Rectal smooth muscle tissue (tissue), 1 donor: Measurements from ENCODE around the gene ARHGEF17.
A peak's percentile ranks its signal among the peaks of the same experiment; 100 is the strongest.

ENCODE experiments used
- H3K27ac ChIP-seq: one replicate; pipeline ENCODE4 v1.7.0; 2013; ENCODE audit warnings: low read depth, low read length, inconsistent platforms
- H3K27me3 ChIP-seq: one replicate; pipeline ENCODE4 v1.7.0; 2013; ENCODE audit warnings: low read length; ENCODE audit not compliant: control insufficient read depth, insufficient read depth
- H3K36me3 ChIP-seq: one replicate; pipeline ENCODE4 v1.7.0; 2013; ENCODE audit warnings: low read length; ENCODE audit not compliant: control insufficient read depth, insufficient read depth
- H3K4me1 ChIP-seq: one replicate; pipeline ENCODE4 v1.7.0; 2013; ENCODE audit warnings: low read length; ENCODE audit not compliant: control insufficient read depth, insufficient read depth
- H3K4me3 ChIP-seq: one replicate; pipeline ENCODE4 v1.7.0; 2013; ENCODE audit warnings: low read length
- H3K9ac ChIP-seq: one replicate; pipeline ENCODE4 v1.7.0; 2013; ENCODE audit warnings: low read length

The ARHGEF17 gene

DNA sequence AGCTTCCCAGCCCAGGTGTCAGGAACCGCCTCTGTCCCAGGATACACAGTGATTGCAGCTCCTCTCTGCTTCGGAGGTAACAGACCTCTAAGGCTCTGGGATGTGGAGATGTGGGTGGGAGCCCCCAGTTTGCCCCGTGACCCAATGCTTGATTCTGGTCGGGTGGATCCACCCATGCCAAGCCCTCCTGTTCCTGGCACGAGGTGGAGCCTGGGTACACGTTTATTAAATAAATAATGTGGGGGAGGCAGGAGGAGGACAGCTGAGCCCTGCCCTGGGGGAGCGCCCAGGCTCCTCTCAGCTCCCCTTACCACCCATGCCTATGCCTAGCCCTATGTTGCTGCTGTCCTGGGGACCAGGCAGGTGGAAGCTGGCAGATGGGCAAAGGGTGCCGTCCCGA, 16.0 kb downstream of the ARHGEF17 start:
- H3K4me1 ChIP-seq: peaks cover 81% of the 10 kb centered on the region
- peak overlapping the region; percentile 79 for H3K27ac ChIP-seq
- H3K9ac ChIP-seq: no peak overlapping the region
- H3K36me3 ChIP-seq: no peaks in the 10 kb centered on the region
- H3K27me3 ChIP-seq: no peaks in the 10 kb centered on the region
- H3K4me3 ChIP-seq: no peak overlapping the region

DNA sequence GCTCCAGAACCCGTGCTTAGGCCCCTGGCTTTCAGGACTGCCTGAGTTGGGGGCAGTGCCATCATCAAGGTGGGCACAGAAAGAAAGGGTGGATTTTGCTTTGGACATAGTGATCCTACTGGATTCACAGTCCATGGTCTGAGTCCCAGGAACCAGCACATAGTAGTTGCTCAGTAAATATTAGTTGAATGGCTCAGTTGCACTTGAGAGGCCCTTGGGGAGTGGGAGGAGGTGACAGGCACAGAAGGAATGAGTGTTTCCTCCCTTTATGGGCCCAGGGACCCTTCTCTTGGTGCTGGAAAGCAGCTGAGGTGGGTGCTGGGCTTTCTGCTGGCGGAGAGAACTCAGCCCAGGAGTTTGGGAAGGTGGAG, 16.6 kb downstream of the ARHGEF17 start:
- peak overlapping the region; percentile 79 for H3K27ac ChIP-seq
- H3K4me1 ChIP-seq: peaks cover 78% of the 10 kb centered on the region
- H3K9ac ChIP-seq: no peak overlapping the region
- no peaks in the 10 kb centered on the region for H3K27me3 ChIP-seq
- no peaks in the 10 kb centered on the region for H3K36me3 ChIP-seq
- no peak overlapping the region for H3K4me3 ChIP-seq

DNA sequence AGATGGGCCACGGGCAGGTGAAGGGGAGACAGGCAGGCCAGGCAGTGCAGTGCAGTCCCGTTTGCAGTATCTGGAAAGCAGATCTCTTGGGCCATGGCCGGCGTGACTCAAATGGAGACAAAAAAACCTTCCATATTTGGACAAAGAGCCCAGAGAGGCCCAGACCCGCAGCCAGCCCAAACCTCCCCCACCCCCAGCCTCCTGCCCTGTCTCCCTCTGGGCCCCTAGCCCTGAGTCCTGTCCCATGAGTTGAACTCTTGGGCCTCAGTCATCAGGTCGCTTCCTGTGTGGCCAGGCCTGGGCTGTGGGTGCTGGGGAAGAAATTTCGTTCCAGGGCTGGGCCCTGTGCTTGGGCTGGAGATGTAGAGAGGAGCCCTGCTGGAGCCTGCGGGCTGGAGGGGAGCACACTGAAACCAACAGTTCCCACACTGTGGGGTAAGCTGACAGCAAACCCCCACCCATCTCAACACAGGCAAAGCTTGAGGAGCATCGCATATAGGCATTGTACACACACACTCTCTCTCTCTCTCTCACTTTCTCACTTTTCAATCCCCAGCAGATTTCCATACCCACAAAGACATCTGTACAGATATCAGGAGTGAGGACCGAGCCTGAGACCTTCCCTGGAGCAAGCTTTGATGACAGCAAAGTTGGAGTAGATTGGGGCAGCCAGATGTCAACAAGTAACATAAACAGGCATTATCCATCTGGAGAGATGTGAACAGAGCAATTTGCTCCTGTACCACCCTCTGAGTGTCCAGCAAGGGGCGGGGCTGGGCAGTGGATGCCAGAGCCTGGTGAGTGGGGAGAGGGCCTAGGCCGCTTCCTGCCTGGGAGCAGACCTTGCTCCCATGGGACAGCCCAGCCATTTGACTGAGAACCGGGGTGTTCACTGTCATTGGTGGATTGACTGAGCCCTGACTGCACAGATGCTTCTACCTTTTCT, 17.2 kb downstream of the ARHGEF17 start:
- H3K4me3 ChIP-seq: no peak overlapping the region
- H3K27me3 ChIP-seq: no peaks in the 10 kb centered on the region
- peaks cover 79% of the 10 kb centered on the region for H3K4me1 ChIP-seq
- H3K9ac ChIP-seq: no peak overlapping the region
- no peaks in the 10 kb centered on the region for H3K36me3 ChIP-seq
- peak overlapping the region; percentile 79 for H3K27ac ChIP-seq

DNA sequence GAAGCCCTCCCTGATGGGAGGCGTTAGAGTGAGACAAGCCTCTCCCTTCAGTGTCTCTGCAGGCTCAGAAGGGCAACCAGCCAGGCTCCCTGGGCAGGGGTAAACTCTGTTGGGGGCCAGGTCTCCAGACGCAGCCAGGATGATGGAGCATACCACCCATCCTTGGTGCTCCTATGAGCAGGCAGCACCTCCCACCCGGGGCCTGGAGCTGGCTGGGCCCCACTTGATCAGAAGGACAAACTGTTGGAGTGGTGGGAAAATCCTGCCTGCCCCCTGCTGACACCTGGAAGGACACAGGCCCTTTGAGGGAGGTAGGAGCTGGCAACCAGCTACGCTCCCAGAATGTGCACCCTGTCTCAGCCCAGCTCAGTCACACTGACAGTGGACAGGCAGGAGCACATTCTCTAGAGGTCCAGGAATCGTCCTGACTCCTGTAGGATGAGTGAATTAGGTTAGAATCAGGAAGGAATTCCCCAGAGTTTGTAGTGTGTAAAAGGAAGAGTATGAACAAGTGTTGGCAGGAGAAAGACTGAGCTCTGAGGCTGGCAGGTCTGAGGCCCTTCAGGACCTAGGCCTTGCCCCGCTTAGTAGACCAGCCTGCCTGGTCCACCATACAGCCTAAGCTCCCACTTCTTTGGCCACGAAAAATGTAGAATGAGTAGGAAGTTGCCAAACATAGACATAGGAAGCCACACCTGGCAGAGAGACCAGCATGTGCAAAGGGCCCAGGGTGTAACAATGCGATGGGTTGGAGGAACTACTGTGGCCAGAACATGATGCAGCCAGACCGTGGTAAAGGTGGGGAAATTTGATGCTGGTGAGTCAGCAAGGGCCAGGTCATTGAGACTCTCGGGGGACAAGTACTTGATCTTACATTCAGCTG, 19.1 kb downstream of the ARHGEF17 start:
- Histone ChIP-seq H3K27ac (peak overlapping the region; percentile 41), H3K4me3 (no peak overlapping the region), H3K9ac (no peak overlapping the region), H3K36me3 (no peaks in the 10 kb centered on the region), H3K27me3 (no peaks in the 10 kb centered on the region), H3K4me1 (peaks cover 79% of the 10 kb centered on the region)

DNA sequence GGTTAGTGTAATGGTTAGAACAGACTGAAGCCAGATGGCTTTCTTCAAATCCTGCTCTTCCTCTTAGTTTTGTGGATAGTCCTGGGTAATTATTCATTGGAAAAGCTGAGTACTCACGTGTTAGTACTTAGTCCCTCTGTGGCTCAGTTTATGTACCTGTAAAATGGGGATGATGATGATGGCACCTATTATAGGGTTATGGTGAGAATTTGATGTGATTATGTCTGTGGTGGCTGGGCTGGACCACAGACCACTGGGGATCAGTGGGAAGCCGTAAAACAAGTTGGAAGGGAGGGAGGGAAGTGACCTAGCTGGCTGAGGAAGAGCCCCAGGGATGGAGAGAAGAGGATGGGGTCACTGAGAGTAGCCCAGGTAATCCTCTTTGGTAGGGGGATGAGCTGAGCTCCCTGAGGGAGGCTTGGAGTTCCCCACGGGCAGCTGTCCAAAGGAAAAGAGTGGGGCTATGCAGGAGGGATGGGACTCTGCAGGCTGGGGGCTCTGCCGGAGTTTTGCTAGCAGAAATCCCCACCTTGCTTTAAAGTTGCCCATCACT, 19.8 kb downstream of the ARHGEF17 start:
- Histone ChIP-seq H3K27me3 (no peaks in the 10 kb centered on the region), H3K27ac (peak overlapping the region; percentile 41), H3K4me3 (no peak overlapping the region), H3K36me3 (no peaks in the 10 kb centered on the region), H3K9ac (no peak overlapping the region), H3K4me1 (peaks cover 79% of the 10 kb centered on the region)

DNA sequence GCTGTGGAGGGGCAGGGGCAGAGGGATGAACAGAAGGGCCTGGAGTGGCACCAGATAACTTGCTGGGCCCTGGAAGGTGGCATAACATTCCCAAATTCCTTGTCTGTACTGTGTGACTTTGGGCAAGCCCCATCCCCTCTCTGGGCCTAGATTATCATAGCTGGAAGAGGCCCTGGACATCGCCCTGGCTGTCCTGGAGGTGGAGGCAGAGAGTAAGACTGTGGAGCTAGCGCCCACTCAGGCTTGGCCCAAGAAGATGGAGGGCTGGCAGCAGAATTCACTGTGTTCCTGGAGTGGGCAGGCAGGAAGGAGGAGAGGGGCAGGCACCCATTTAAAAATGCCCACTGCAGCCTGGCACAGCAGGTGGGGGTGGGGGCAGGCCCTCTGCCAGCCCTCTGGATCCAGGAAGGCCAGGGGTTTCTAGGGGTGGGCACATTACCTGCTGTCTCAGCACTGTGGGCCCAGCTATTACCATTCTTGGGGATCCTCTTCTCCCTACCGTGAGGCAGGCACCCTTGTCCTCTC, 22.6 kb downstream of the ARHGEF17 start:
- peaks cover 76% of the 10 kb centered on the region for H3K4me1 ChIP-seq
- no peak overlapping the region for H3K9ac ChIP-seq
- peak overlapping the region; percentile 53 for H3K27ac ChIP-seq
- no peaks in the 10 kb centered on the region for H3K27me3 ChIP-seq
- H3K4me3 ChIP-seq: no peak overlapping the region
- H3K36me3 ChIP-seq: no peaks in the 10 kb centered on the region

DNA sequence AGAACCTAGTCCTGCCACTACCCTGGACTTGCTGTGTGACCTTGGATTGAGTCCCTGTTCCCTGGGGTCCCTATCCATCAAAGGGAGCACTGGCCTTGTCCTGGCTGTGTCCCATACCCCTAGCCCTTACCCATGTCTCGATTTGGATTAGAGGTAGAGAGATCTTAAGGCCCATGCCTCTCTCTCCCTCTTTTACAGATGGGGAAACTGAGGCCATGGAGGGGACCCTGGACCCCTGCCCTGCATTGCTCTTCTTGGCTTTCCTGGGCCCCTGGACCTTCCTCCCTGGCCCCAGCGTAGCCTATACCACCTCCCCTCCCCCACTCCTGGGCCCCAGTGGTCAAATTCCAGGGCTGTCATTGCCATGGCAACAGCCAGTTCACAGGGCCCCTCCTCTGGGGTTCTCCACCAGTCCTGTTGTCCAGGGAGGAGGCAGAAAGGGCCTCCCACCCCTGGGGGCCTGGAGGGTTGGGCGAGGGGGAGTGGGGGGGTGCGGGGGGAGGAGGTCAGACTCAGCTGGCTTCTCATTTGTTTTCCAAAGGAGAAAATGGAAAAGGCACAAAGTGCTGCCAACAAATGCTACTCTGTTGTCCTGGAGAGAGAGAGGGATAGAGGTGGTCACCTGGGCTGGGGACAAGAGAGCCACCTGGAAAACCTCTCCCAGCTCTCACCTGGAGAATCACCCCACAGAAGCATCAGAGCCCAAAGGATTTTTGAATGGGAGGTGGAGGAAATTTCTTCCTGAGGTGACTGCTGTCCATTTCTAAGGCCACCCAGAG, 23.3 kb downstream of the ARHGEF17 start:
- Histone ChIP-seq H3K4me1 (peaks cover 69% of the 10 kb centered on the region), H3K27me3 (no peaks in the 10 kb centered on the region), H3K27ac (peak overlapping the region; percentile 53), H3K4me3 (no peak overlapping the region), H3K9ac (no peak overlapping the region), H3K36me3 (no peaks in the 10 kb centered on the region)

DNA sequence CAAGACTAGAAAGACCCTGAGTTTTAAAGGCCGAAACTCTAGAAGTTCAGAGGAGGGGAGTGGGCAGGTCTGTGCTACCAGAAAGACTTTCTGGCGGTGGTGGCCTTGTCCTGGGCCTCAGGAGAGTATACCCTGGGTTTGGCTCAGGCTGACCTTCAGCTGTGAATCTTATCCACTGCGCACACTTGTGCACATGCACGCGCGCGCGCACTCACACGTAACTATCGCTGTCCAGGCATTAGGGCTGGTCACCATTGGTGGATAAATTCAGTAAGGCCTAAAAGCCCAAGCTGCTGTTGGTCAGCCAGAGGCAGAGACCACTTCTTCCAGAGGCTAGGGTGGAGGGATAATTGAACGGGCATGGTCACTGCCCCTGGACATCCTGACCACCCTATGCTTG, 25.1 kb downstream of the ARHGEF17 start:
- Histone ChIP-seq H3K27me3 (no peaks in the 10 kb centered on the region), H3K4me1 (peaks cover 55% of the 10 kb centered on the region), H3K9ac (no peak overlapping the region), H3K4me3 (no peak overlapping the region), H3K36me3 (no peaks in the 10 kb centered on the region), H3K27ac (peak overlapping the region; percentile 76)

DNA sequence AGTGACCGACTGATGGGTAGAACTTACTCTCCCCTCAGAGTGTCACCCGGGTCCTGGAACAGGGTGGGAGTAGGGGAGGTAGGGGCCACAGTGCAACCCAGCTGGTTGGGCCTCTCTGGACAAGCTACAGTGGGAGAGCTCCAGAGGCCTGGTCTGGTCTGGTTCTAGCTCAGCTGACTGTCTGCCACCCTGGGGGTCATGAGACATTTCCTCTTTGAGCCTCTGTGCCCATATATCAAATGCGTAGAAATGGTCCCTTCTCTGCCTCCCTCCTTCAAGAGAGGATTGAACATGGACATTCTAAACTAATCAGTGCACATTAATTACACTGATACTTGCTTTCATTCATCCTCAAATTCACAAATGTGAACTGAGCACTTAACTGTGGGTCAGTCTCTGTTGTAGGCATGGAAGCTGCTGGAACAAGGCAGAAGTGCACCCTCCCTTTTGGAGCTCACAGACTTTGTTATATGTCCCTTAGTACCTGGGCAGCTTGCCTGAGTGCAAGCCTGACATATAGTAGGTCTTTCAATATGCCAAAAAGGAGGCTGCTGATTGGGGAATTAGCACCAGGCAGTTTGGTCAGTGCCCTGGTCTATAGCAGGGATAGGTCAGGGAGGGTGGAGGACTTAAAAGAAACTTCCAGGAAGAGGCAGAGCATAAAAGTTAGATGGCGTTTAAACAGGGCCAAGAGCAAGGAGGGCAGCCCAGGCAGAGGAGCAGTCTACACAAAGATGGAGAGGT, 25.7 kb downstream of the ARHGEF17 start:
- H3K27me3 ChIP-seq: no peaks in the 10 kb centered on the region
- peak overlapping the region; percentile 76 for H3K27ac ChIP-seq
- H3K4me3 ChIP-seq: no peak overlapping the region
- no peaks in the 10 kb centered on the region for H3K36me3 ChIP-seq
- H3K9ac ChIP-seq: no peak overlapping the region
- H3K4me1 ChIP-seq: peaks cover 59% of the 10 kb centered on the region

DNA sequence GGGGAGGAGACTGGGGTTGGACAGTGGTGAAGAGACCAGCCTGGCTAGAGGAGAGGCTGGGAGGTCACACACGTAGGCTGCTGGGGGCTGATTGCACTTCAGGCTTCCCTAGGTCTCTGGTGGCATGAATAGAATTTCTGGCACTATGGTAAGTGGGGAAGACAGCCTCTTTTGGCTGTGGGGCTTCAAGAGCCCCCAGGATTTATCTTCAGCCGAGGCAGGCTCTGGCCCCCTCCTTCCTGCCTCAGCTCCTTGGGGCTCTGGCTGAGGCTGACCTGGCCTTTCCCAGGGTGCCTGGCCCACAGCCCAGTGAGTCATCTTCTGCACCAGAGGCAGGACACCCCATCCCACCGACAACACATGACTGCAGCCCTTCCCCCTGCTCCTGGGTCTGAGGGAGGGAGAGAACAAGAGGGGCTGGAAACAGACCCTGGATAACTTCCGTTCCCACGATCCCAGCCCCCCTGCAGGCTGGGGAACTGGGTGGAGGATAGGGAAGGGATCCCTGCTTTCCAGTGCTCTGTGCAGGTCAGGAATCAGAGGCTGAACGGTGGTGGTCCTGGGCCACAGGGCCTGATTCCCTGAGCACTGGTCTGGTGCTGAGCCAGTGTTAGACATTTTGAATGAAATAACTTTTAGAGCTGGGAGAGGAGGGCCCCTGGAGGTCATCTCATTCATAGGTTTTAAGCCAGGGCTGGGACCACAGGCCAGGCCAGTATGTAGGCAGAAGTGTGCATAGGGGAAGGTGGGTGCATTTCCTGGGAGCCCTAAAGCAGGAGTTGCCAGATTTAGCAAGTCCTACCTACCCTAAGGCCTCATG, 26.5 kb downstream of the ARHGEF17 start:
- peaks cover 59% of the 10 kb centered on the region for H3K4me1 ChIP-seq
- H3K9ac ChIP-seq: no peak overlapping the region
- peak overlapping the region; percentile 76 for H3K27ac ChIP-seq
- no peaks in the 10 kb centered on the region for H3K36me3 ChIP-seq
- H3K27me3 ChIP-seq: no peaks in the 10 kb centered on the region
- H3K4me3 ChIP-seq: peak overlapping the region; percentile 1
